IPS-18a (cell line): Measurements from ENCODE around the gene GJB4.

Source experiments
- H3K27ac ChIP-seq: one replicate; pipeline ENCODE4 v1.5.1; 2013; ENCODE audit warnings: low read length
- H3K27me3 ChIP-seq: one replicate; pipeline ENCODE4 v1.6.1; 2013; ENCODE audit warnings: mild to moderate bottlenecking, low read length; ENCODE audit not compliant: control insufficient read depth, insufficient read depth
- H3K36me3 ChIP-seq: one replicate; pipeline ENCODE4 v1.6.1; 2013; ENCODE audit warnings: low read depth, low read length; ENCODE audit not compliant: control insufficient read depth
- H3K4me1 ChIP-seq: one replicate; pipeline ENCODE4 v1.6.1; 2013; ENCODE audit warnings: low read depth, low read length; ENCODE audit not compliant: control insufficient read depth
- H3K4me3 ChIP-seq: one replicate; pipeline ENCODE4 v1.5.1; 2013; ENCODE audit warnings: low read length
- H3K9ac ChIP-seq: one replicate; pipeline ENCODE4 v1.6.1; 2013; ENCODE audit warnings: mild to moderate bottlenecking, low read length, moderate library complexity
- H3K9me3 ChIP-seq: one replicate; pipeline ENCODE4 v1.6.1; 2013; ENCODE audit warnings: low read depth, low read length; ENCODE audit not compliant: control insufficient read depth

Gene GJB4

GRCh38 chr1:34749992-34750391, 9.5 kb upstream of the GJB4 start:
- H3K27ac ChIP-seq: no peak overlapping the region
- no peak overlapping the region for H3K9ac ChIP-seq
- no peaks in the 10 kb centered on the region for H3K36me3 ChIP-seq
- no peaks in the 10 kb centered on the region for H3K27me3 ChIP-seq
- no peak overlapping the region for H3K4me3 ChIP-seq
- H3K9me3 ChIP-seq: no peaks in the 10 kb centered on the region
- no peaks in the 10 kb centered on the region for H3K4me1 ChIP-seq

- H3K27me3 ChIP-seq: no peaks in the 10 kb centered on the region
- H3K36me3 ChIP-seq: no peaks in the 10 kb centered on the region
- H3K27ac ChIP-seq: no peak overlapping the region
- no peaks in the 10 kb centered on the region for H3K4me1 ChIP-seq
- no peak overlapping the region for H3K4me3 ChIP-seq
- no peaks in the 10 kb centered on the region for H3K9me3 ChIP-seq
- no peak overlapping the region for H3K9ac ChIP-seq
Observed at GRCh38 chr1:34750610-34751009, 8.9 kb upstream of the GJB4 start.

- H3K27ac ChIP-seq: no peak overlapping the region
- H3K9me3 ChIP-seq: no peaks in the 10 kb centered on the region
- H3K36me3 ChIP-seq: no peaks in the 10 kb centered on the region
- no peaks in the 10 kb centered on the region for H3K4me1 ChIP-seq
- no peak overlapping the region for H3K4me3 ChIP-seq
- no peaks in the 10 kb centered on the region for H3K27me3 ChIP-seq
- no peak overlapping the region for H3K9ac ChIP-seq
Observed at GRCh38 chr1:34753163-34753562, 6.4 kb upstream of the GJB4 start.

- no peak within 1 kb of the TSS for H3K27ac ChIP-seq
- no peaks in the 10 kb centered on the region for H3K36me3 ChIP-seq
- H3K9me3 ChIP-seq: no peaks in the 10 kb centered on the region
- H3K4me1 ChIP-seq: peaks cover 6% of the 10 kb centered on the region
- H3K9ac ChIP-seq: no peak within 1 kb of the TSS
- H3K4me3 ChIP-seq: no peak within 1 kb of the TSS
- H3K27me3 ChIP-seq: no peaks in the 10 kb centered on the region
Observed at GRCh38 chr1:34754964-34755637, 4.4 kb upstream of the GJB4 start, which contains the start of gene GJB5. TSS of gene GJB5 (plus strand) at chr1:34755047. CDS start at chr1:34757331, 2,284 bp downstream.

- Histone ChIP-seq H3K4me1 (peaks cover 6% of the 10 kb centered on the region), H3K9me3 (no peaks in the 10 kb centered on the region), H3K36me3 (no peaks in the 10 kb centered on the region), H3K27ac (no peak overlapping the region), H3K9ac (no peak overlapping the region), H3K27me3 (no peaks in the 10 kb centered on the region), H3K4me3 (no peak overlapping the region)
Observed at GRCh38 chr1:34755961-34756360, 3.6 kb upstream of the GJB4 start.

- peaks cover 6% of the 10 kb centered on the region for H3K4me1 ChIP-seq
- H3K9ac ChIP-seq: no peak overlapping the region
- H3K36me3 ChIP-seq: no peaks in the 10 kb centered on the region
- no peaks in the 10 kb centered on the region for H3K27me3 ChIP-seq
- H3K27ac ChIP-seq: no peak overlapping the region
- H3K9me3 ChIP-seq: no peaks in the 10 kb centered on the region
- no peak overlapping the region for H3K4me3 ChIP-seq
Observed at GRCh38 chr1:34757386-34757785, 2.2 kb upstream of the GJB4 start.

GRCh38 chr1:34758751-34759150, 789 bp upstream of the GJB4 start:
- H3K36me3 ChIP-seq: no peaks in the 10 kb centered on the region
- no peak overlapping the region for H3K9ac ChIP-seq
- H3K4me3 ChIP-seq: no peak overlapping the region
- no peak overlapping the region for H3K27ac ChIP-seq
- H3K9me3 ChIP-seq: no peaks in the 10 kb centered on the region
- H3K27me3 ChIP-seq: no peaks in the 10 kb centered on the region
- H3K4me1 ChIP-seq: peaks cover 12% of the 10 kb centered on the region

GRCh38 chr1:34761176-34761761, 1.7 kb downstream of the GJB4 start:
- Histone ChIP-seq H3K27me3 (no peaks in the 10 kb centered on the region), H3K4me3 (no peak overlapping the region), H3K9ac (no peak overlapping the region)

GRCh38 chr1:34761776-34762307, 2.3 kb downstream of the GJB4 start:
- Histone ChIP-seq H3K4me3 (no peak overlapping the region), H3K9ac (no peak overlapping the region), H3K9me3 (no peaks in the 10 kb centered on the region), H3K36me3 (no peaks in the 10 kb centered on the region), H3K4me1 (peaks cover 12% of the 10 kb centered on the region), H3K27ac (no peak overlapping the region), H3K27me3 (no peaks in the 10 kb centered on the region)

More at GRCh38 chr1:34761176-34761761, 1.7 kb downstream of the GJB4 start:
- Histone ChIP-seq H3K4me1 (peaks cover 12% of the 10 kb centered on the region), H3K27ac (no peak overlapping the region), H3K9me3 (no peaks in the 10 kb centered on the region), H3K36me3 (no peaks in the 10 kb centered on the region)

GRCh38 chr1:34762474-34763141, 3.1 kb downstream of the GJB4 start:
- Histone ChIP-seq H3K36me3 (no peaks in the 10 kb centered on the region), H3K4me1 (peaks cover 12% of the 10 kb centered on the region), H3K27ac (no peak overlapping the region), H3K4me3 (no peak overlapping the region), H3K9me3 (no peaks in the 10 kb centered on the region), H3K9ac (no peak overlapping the region), H3K27me3 (no peaks in the 10 kb centered on the region)

- no peaks in the 10 kb centered on the region for H3K27me3 ChIP-seq
- no peak overlapping the region for H3K9ac ChIP-seq
- H3K27ac ChIP-seq: no peak overlapping the region
- peaks cover 12% of the 10 kb centered on the region for H3K4me1 ChIP-seq
- H3K9me3 ChIP-seq: no peaks in the 10 kb centered on the region
- H3K4me3 ChIP-seq: no peak overlapping the region
- no peaks in the 10 kb centered on the region for H3K36me3 ChIP-seq
Observed at GRCh38 chr1:34763142-34763781, 3.7 kb downstream of the GJB4 start.
